BE2C (cell line): ENCODE measurements around the gene GRIK5. TPM values are rescaled to one million over a fixed set of nuclear protein-coding genes. Genes with fewer than 3 reads are reported as not detected.
A peak's percentile ranks its signal among the peaks of the same experiment; 100 is the strongest.

Experiments
- DNase-seq: peaks from one replicate; pipeline ENCODE4 v3.0.0-alpha.2; 2020
- H3K27me3 ChIP-seq: fragments of 250-450 bp; sonication (Bioruptor Pico); 2 replicates; pipeline ENCODE4 v1.5.1; 2020; ENCODE audit warnings: mild to moderate bottlenecking
- H3K36me3 ChIP-seq: fragments of 250-450 bp; sonication (Bioruptor Pico); 2 replicates; pipeline ENCODE4 v1.5.1; 2020; ENCODE audit warnings: mild to moderate bottlenecking
- H3K4me1 ChIP-seq: fragments of 250-450 bp; sonication (Bioruptor Pico); 2 replicates; pipeline ENCODE4 v1.5.1; 2020
- H3K4me3 ChIP-seq: 2 replicates; pipeline ENCODE4 v1.5.1; 2011; ENCODE audit warnings: low read depth, low read length
- H3K9me3 ChIP-seq: fragments of 250-450 bp; sonication (Bioruptor Pico); 2 replicates; pipeline ENCODE4 v1.5.1; 2020
- CTCF ChIP-seq: IDR thresholded peaks from 2 replicates; pipeline ENCODE4 v1.5.1; 2012; ENCODE audit warnings: mild to moderate bottlenecking, low read depth, low read length
- polyA plus RNA-seq: library from polyadenylated mRNA; unstranded; fragments of >200 nt; gene quantifications from one replicate; pipeline ENCODE4 v1.2.1, GENCODE V29; 2012; ENCODE audit warnings: low read depth, missing spikeins; ENCODE audit not compliant: insufficient read length, insufficient read depth

GRIK5 gene
- 29.2 TPM for polyA plus RNA-seq

GRCh38 chr19:42069619-42070351, at the start of gene GRIK5:
Gene GRIK5 (minus strand): TSS chr19:42070206. CDS start chr19:42065770, 4,436 bp downstream.
- Histone ChIP-seq H3K9me3 (no peaks in the 10 kb centered on the region), H3K4me3 (no peak within 1 kb of the TSS)
- no peak for TF ChIP-seq CTCF

GRCh38 chr19:42117076-42117475, 47.1 kb upstream of the GRIK5 start:
- Histone ChIP-seq H3K9me3 (no peaks in the 10 kb centered on the region), H3K4me3 (no peak overlapping the region)
- DNase-seq, result no peak

More at GRCh38 chr19:42069619-42070351, at the start of gene GRIK5:
- Histone ChIP-seq H3K4me1 (peaks cover 4% of the 10 kb centered on the region; the same call in 1 of the 2 replicates), H3K27me3 (no peaks in the 10 kb centered on the region), H3K36me3 (no peaks in the 10 kb centered on the region)
- DNase-seq, result peak; percentile 39

GRCh38 chr19:42116308-42117075, 46.5 kb upstream of the GRIK5 start:
- Histone ChIP-seq H3K27me3 (no peaks in the 10 kb centered on the region), H3K9me3 (no peaks in the 10 kb centered on the region), H3K4me3 (no peak overlapping the region), H3K4me1 (peaks cover 14% of the 10 kb centered on the region), H3K36me3 (no peaks in the 10 kb centered on the region)
- no peak for DNase-seq
- peak; percentile 19; the same call in 1 of the 2 replicates for TF ChIP-seq CTCF

More at GRCh38 chr19:42117076-42117475, 47.1 kb upstream of the GRIK5 start:
- Histone ChIP-seq H3K27me3 (no peaks in the 10 kb centered on the region), H3K4me1 (peaks cover 14% of the 10 kb centered on the region), H3K36me3 (no peaks in the 10 kb centered on the region)
- TF ChIP-seq CTCF, result no peak

- no peak for TF ChIP-seq CTCF
- no peak overlapping the region for H3K4me3 ChIP-seq
- H3K9me3 ChIP-seq, result no peaks in the 10 kb centered on the region
- DNase-seq, result no peak
- no peaks in the 10 kb centered on the region for H3K27me3 ChIP-seq
- peaks cover 14% of the 10 kb centered on the region for H3K4me1 ChIP-seq
- H3K36me3 ChIP-seq, result no peaks in the 10 kb centered on the region
Observed at GRCh38 chr19:42115705-42116104, 45.7 kb upstream of the GRIK5 start.

- DNase-seq, result no peak
- H3K4me1 ChIP-seq, result peaks cover 14% of the 10 kb centered on the region
- no peaks in the 10 kb centered on the region for H3K36me3 ChIP-seq
- no peak overlapping the region for H3K4me3 ChIP-seq
- H3K27me3 ChIP-seq, result no peaks in the 10 kb centered on the region
- no peaks in the 10 kb centered on the region for H3K9me3 ChIP-seq
- TF ChIP-seq CTCF, result no peak
Observed at GRCh38 chr19:42115219-42115618, 45.2 kb upstream of the GRIK5 start.
